Cortex of kidney (tissue), 1 donor: Measurements from ENCODE around the gene FAM131B.

Experiments
- DNase-seq: peaks from one replicate; lab custom pipeline; 2025; lab: John Stamatoyannopoulos, UW

FAM131B gene

GRCh38 chr7:143382791-143383641, 20.5 kb upstream of the FAM131B start:
- no peak for DNase-seq

- no peak for DNase-seq
These were observed 19.7 kb upstream of the FAM131B start for GRCh38 chr7:143382126-143382790.

DNA sequence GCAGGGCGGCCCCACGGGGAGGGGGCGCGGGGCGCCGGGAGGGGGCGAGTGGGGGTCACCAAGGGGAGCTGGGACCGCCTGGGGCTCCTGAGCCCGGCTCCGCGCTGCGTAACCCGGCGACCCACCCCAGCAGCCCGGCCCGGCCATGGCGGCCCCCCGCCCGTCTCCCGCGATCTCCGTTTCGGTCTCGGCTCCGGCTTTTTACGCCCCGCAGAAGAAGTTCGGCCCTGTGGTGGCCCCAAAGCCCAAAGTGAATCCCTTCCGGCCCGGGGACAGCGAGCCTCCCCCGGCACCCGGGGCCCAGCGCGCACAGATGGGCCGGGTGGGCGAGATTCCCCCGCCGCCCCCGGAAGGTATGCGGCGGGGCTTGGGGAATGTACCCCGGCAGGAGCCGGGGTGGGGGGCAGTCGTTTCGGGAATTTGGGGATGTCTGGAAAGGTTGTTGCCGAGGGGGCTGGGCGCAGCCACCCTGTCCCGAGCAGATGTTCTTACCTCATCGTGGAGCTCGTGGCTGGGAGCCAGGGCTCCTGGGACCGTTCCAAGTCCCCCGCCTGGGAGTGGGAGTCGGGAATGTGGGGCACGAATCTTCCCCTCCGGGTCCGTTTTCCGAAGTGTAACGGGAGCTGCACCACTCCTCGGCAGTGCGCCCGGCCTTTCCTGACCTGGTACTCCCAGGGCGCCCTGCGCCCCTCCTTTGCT, 19.1 kb upstream of the FAM131B start:
- DNase-seq = no peak

GRCh38 chr7:143380646-143381426, 18.3 kb upstream of the FAM131B start, which contains the start of gene ZYX:
Gene ZYX (plus strand): TSS chr7:143381345. CDS start chr7:143381572, 227 bp downstream.
- peak; percentile 22 for DNase-seq

- no peak for DNase-seq
These were observed 17.7 kb upstream of the FAM131B start for GRCh38 chr7:143380260-143380645.

- no peak for DNase-seq
These were observed 17.2 kb upstream of the FAM131B start for GRCh38 chr7:143379611-143380259.

DNA sequence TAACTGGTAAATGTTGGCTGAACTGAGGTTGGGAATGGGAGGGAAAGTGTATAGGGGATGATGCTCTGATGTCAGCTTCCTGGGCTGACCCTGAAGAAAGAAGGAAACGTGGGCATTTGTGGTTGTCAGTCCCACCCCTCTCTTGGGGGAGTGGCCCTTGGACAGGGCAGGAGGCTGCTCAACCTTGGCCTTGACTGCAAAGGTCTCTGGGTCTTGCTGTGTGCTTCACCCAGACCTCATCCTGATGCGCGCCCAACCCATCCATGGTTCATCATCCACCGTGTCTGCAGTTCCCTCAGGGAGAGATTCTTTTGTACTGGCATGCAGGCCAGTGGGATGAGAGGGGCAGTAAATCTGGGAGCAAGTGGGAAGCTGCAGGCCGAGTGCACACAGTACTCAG, 13.9 kb upstream of the FAM131B start:
- DNase-seq = no peak

- no peak for DNase-seq
These were observed 13.0 kb upstream of the FAM131B start for GRCh38 chr7:143375298-143376034.

DNA sequence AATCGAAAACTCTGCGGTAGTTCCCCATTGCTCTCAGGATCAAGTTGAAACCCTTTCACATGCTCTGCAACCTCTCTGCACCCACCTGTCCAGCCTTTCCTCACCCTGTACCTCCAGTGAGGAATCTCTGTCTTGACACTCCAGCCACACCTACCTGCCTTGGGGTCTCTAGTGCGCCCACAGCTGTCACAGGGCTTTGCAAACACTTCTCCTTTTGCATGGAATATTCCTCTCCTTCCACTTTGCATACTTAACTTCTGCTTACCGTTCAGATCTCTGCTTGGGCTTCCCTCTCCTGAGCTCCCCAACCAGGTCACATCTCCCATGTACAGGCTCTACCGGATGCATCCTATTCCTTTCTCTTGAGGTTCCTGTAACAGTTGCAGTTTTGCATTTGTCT, 12.0 kb upstream of the FAM131B start:
- DNase-seq = no peak

DNA sequence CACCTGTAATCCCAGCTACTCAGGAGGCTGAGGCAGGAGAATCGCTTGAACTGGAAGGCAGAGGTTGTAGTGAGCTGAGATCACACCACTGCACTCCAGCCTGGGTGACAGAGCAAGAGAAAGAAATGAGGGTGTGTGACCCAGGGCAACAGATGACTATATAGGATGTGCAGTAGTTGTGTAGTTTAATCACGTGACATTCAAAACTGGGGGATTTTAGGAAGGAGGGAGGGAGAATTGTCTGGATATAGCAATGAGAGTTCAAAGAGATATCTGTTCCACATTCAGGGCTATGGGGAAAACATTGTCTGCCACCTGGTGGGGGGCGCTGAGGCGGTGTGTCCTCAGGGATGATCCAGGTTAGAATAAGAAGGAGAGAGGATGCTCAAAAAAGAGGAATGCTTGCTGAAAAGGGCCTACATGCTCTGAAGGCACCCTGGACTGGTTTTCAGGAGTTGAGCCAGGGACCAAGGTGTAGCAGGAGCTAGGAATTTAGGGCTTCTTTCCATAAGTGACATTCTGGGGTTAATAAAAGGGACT, 10.8 kb upstream of the FAM131B start:
- no peak for DNase-seq

DNA sequence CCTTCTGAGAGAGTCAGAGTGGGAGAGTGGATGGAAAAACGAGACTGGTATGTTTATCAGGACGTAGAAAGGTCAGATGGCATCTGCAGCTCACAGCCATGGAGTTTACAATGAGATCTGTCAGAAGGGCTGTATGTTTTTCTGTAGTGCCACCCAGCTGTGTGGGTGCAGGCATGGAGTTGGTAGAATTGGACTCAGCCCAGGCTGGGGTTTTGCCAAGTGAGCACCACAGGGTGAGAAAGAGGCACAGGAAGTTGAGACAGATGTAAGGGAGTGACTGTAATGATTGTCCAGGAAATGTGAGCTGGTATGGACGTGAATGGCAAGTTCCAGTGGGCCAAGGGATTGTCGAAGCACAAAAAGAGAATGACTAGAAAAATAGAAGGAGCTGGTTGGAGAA, 9.6 kb upstream of the FAM131B start:
- no peak for DNase-seq

DNA sequence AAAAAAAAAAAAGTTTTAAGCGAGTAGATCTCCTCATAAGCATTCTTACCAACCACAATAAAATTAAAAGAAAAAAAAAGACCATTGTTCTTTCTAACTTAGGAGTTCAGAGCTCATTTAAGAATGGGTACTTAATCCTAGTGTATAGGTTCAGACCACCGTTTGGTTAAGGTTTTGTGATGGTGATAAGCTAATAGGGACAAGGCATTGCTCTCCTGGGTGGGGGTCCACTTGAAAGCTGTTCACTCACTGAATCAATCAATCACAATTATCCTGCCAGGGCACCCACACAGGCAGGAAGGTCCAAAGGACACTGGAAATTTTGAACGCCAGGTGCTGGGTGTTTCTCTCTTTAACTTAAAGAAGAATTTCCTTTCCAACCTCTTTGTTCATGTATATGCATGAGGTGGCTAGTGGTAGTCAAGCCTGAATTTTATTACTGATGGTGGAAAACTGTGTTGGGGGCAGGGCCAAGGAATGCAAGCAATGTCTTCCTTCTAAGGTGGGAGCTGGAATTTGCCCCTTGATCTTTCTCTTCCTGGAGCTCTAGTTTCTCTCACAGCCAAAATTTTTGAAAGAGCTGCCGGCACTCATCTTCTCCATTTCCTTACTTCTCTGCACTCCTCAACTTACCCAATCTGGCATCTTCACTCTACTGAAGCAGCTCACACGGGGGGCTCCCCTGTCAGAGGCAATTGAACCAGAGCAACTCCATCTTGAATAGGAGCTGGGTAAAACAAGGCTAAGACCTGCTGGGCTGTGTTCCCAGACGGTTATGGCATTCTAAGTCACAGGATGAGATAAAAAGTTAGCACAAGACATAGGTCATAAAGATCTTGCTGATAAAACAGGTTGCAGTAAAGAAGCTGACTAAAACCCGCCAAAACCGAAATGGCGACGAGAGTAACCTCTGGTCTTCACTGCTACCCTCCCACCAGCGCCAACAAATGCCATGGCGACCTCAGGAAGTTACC, 7.5 kb upstream of the FAM131B start:
- no peak for DNase-seq

DNA sequence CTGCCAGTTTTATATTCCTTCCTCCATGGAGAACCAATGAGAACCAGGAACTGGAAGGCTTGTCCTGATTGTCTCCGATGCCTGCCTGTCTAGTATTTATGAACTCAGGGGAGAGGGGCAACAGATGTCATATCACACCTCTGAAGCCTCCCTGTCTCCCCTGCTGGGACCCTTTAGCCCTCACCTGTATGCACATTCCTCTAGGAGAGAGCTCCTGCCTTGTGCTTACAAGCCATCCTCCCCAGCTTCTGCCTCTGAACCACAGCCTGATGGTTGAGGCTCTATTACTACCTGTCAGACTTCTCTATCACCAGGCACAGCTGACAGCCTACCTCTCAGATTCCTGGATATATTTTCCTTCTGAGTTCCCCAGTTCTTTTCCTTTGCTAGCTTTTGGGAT, 5.9 kb upstream of the FAM131B start:
- DNase-seq = no peak

GRCh38 chr7:143367972-143368371, 5.5 kb upstream of the FAM131B start:
- no peak for DNase-seq

- no peak for DNase-seq
These were observed 764 bp upstream of the FAM131B start for GRCh38 chr7:143363016-143363937.

DNA sequence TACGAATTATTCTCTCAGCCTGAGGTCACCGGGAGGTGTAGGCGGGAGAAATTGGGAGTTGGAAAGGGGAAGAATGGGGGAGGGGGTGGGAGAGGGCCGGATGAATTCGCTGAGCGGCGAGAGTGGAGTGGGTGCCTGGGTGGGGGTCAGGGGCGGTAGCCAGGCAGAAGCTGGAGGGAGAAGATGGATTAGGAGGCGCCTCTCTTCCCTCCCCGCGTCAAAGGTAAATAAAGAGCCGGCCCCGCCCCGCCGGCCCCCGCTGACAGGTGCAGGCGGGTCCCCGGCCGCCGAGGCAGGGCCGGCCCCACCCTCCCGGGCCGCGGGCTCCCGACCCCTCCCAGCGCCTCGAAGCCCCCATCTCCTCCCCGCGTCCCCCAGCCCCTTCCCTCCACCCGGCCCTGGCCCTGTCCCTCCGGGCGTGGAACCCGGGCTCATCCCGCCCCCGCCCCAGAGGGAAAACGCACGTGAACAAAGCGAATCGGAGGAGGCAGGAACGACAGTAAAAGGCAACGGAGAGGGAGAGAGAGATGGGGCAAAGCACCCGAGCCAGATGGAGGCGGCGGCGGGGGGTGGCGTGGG, 872 bp downstream of the FAM131B start:
- no peak for DNase-seq

DNA sequence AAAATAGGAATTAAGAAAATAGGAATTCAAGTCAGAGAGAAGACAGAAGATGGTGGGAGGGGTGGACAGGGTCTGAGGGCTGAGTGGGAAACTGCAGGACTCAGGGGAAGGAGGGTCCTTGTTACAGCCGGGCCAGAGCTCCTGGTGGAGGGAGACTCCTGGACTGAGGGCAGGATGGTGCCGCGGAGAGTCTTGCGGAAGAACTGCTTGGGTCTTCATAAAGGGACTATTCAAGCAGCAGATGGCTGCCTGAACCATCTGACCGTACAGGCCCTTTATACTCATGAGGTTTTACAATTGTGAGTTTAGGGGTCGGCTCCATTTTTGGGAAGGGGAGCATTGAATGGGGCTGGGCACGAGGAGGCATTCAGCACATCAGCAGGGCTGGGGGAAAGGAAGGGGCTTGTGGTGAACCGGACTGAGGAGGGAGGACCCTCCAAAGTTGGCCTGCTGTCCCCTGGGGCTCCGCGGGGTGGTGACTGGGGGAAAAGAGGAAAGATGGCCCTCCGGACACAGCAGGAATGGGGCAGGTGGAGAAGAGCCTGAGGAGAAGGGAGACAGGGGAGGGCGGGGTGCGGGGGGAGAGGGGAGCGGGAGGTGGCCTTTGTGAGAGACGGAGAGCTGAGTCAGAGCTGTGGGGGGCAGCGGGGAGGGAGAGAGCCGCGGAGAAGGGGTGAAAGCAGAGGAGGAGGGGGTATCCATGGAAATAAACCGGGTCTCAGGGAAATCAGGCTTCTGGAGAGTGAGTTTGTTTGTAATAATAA, 1.5 kb downstream of the FAM131B start:
- no peak for DNase-seq
